DMS153 (cell line): ENCODE data around the gene OLFM1.
"Not testable (repeated sequence)": the region's sequence is repeated elsewhere in the genome, so short reads cannot be mapped to it uniquely, and the experiment has no call there.

Experiments used
- DNase-seq: peaks from one replicate; lab custom pipeline; 2025; lab: John Stamatoyannopoulos, UW

The OLFM1 gene

GRCh38 chr9:135060461-135061116, 26.9 kb upstream of the OLFM1 start:
- DNase-seq: no peak

GRCh38 chr9:135061441-135061840, 26.0 kb upstream of the OLFM1 start:
- DNase-seq: no peak

GRCh38 chr9:135062254-135062653, 25.2 kb upstream of the OLFM1 start:
- no peak for DNase-seq

- DNase-seq: not testable (repeated sequence)
Measured at GRCh38 chr9:135063466-135063865, 24.0 kb upstream of the OLFM1 start.

GRCh38 chr9:135063888-135064287, 23.6 kb upstream of the OLFM1 start:
- not testable (repeated sequence) for DNase-seq

GRCh38 chr9:135065151-135065550, 22.3 kb upstream of the OLFM1 start:
- no peak for DNase-seq

DNA sequence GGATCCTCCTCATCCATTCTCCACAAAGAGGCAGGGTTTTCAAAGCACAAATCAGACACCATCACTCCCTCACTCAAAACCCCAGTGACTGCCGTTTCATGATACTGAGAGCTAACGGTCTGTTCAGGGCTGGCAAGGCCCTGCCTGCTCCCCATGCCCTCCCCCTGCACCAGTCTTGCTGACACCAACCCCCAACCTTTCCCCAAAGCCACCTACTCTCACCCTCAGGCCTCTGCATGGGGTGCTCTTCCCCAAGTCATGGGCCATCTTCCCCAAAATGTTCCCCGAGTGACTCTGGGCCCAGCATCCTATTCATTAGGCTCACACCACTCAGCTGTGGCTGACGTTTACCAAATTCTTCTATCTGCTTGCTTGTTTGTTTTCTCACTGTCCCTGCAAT, 21.7 kb upstream of the OLFM1 start:
- DNase-seq: no peak

DNA sequence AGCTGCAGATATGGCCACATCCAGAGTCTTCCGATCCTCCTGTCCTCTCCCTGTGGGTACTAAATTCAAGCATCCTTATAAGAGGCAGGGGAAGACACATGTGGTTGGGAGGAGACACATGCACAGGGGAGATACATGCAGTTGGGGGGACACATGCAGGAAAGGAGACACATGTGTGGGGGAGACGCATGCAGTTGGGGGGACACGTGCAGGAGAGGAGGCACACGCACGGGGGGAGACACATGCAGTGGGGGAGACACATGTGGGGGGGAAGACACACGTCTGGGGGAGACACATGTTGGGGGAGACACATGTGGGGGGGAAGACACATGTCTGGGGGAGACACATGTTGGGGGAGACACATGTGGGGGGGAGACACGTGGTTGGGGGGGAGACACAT, 21.2 kb upstream of the OLFM1 start:
- no peak for DNase-seq

DNA sequence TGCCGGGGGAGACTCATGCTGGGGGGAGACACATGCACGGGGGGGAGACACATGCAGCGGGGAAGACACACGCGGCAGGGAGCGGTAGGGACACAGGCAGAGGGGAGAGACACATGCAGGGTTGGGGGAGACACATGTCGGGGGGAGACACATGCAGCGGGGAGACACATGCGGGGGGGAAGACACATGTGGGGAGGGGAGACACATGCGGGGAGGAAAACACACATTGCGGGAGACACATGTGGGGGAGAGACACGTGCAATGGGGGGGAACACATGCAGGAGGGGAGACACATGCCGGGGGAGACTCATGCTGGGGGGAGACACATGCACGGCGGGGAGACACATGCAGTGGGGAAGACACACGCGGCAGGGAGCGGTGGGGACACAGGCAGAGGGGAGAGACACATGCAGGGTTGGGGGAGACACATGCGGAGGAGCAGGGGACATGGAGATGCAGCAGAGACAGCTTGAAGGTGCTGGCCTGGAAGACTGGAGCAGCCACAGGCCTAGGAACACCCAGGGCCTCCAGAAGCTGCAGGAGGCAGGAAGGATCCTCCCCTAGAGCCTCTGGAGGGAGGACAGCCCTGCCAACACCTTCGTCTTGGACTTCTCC, 20.3 kb upstream of the OLFM1 start:
- no peak for DNase-seq

- DNase-seq: no peak
Measured at GRCh38 chr9:135068776-135069415, 18.6 kb upstream of the OLFM1 start.

GRCh38 chr9:135069558-135070197, 17.8 kb upstream of the OLFM1 start:
- no peak for DNase-seq

DNA sequence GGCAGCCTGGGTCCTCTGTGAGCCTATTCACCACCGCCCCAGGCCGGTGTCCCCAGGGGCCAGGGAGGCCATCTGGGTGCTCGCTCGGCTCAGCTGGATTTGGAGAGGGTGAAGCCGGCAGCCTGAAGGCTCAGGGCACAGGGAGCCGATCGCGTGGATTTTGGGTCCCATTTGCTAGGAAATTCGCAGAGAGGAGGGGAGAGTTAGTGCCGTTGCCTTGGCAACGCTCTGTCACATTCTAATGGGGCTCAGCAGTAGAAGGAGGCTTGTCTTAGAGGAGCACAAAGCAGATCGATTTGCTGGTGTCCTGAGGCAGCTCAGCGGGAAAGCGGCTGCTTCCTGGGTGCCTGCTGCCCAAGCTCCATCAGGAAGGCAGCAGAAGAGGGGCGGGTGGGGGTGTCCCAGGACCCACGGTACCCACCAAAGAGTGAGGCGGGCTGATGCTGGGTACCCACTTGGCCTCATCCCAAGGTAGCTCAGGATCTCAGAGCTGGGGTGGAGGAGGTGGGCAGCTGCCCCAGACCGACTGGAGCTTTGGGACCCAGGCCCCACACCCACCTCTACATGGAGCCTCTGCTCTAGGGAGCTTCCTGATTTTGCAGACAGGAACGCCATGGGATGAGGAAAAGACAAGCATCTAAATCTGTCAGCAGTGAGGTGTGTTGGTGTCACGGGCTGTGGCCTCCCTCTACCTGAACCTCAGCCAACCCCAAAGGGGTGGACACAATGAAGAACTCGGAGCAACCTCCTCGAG, 17.1 kb upstream of the OLFM1 start:
- no peak for DNase-seq

DNA sequence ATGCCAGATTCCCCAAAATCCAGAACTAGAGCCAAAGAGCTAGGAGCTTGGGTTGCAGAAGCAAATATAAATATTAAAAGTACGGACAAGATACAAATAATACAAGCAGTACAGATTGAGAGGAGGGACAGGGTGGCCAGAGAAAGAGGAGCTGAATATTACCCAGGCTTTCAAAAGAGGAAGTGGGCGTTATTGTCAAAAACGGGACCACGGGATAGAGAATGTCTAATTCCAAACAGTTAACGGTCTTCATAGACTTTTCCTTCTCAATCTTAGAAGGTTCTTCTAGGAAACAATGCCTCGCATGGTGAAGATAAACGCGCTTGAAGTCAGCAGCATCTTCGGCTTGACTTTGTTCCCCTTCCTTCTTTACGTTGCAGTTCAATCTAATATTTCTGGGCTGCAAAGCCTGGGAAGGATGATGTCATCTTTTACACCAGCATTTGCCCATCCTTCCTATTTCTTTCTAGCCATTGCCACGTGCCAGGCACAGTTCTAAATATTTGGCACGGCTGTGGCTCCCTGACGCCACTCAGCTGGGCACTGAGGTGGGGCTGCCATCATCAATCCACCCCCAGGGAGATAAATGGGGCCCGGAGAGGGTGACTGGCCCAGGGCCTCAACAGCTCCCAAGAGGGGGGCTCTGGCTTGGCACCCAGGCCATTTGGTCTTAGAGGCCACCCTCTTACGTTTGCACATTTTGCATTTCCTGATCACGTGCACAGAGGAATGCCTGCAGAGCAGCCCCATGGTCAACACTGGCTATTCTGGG, 16.3 kb upstream of the OLFM1 start:
- no peak for DNase-seq

GRCh38 chr9:135073081-135073740, 14.3 kb upstream of the OLFM1 start:
- DNase-seq: no peak

DNA sequence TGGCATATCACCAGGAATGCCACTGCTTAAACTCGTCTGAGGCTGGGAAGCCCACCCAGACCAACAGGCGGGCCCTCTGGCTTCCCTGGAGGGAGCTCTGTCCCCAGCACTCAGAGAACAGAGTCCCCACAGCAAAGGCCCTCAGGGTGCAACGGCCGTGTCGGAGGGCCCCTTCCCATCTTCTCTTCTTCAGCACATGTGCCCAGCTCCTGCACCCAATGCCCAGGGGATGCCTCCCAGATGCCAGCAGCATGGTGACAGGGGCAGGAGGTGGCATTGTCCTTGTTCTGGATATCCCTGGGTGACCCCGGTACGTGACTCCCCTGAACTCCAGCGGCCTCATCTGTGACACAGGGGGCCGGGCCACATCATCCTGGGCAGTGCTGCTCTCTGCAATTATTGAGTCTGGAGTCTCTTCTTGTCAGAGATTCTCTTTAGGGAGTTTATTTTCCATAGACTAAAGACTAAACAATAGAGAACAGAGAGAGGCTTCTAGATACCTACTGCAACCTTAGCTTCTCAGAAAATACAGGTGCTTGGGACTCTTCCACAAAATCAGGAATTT, 13.6 kb upstream of the OLFM1 start:
- no peak for DNase-seq

- no peak for DNase-seq
Measured at GRCh38 chr9:135074354-135075233, 12.9 kb upstream of the OLFM1 start.

GRCh38 chr9:135075234-135076142, 12.0 kb upstream of the OLFM1 start:
- peak; percentile 29 for DNase-seq

- no peak for DNase-seq
Measured at GRCh38 chr9:135076143-135076875, 11.2 kb upstream of the OLFM1 start.
